SU-DHL-6 (cell line): Measurements from ENCODE around the gene ZNF229.
"Not testable (repeated sequence)": the region's sequence is repeated elsewhere in the genome, so short reads cannot be mapped to it uniquely, and the experiment has no call there.

ENCODE experiments used
- H2AFZ ChIP-seq: fragments of 200-600 bp; sonication (generic); 2 replicates; pipeline ENCODE4 v1.6.1; 2014; ENCODE audit warnings: low read depth, mild to moderate bottlenecking, moderate library complexity, mixed read lengths, antibody characterized with exemption, low read length; ENCODE audit not compliant: severe bottlenecking
- H3F3A ChIP-seq: fragments of 200-600 bp; shearing (Covaris generic); 2 replicates; pipeline ENCODE4 v1.6.0; 2016; ENCODE audit warnings: antibody characterized with exemption, mild to moderate bottlenecking; ENCODE audit not compliant: insufficient read depth
- H3K27ac ChIP-seq: fragments of 200-600 bp; sonication (generic); 2 replicates; pipeline ENCODE4 v1.5.1; 2016; ENCODE audit warnings: low read depth, mild to moderate bottlenecking, low read length, moderate library complexity, mixed read lengths
- H3K27me3 ChIP-seq: fragments of 200-600 bp; sonication (generic), shearing (Covaris generic); 2 replicates; pipeline ENCODE4 v1.6.0; 2014; ENCODE audit warnings: mild to moderate bottlenecking, low read length
- H3K36me3 ChIP-seq: fragments of 200-600 bp; sonication (generic); 2 replicates; pipeline ENCODE4 v1.6.1; 2014; ENCODE audit warnings: mild to moderate bottlenecking, low read length, mixed read lengths
- H3K4me2 ChIP-seq: fragments of 300-600, 200-600 bp; shearing (Covaris generic), sonication (generic); 2 replicates; pipeline ENCODE4 v1.6.0; 2014; ENCODE audit warnings: low read length, low read depth, mild to moderate bottlenecking; ENCODE audit not compliant: poor library complexity, severe bottlenecking
- H3K4me3 ChIP-seq: fragments of 200-600 bp; sonication (generic); 2 replicates; pipeline ENCODE4 v1.5.1; 2014; ENCODE audit warnings: antibody characterized with exemption, low read length, mild to moderate bottlenecking, mixed read lengths; ENCODE audit not compliant: insufficient read depth, poor library complexity, severe bottlenecking
- H3K79me2 ChIP-seq: fragments of 200-600 bp; sonication (generic); 2 replicates; pipeline ENCODE4 v1.6.1; 2014; ENCODE audit warnings: mild to moderate bottlenecking, low read length, moderate library complexity; ENCODE audit not compliant: insufficient read depth
- H3K9ac ChIP-seq: fragments of 200-600 bp; sonication (generic); 2 replicates; pipeline ENCODE4 v1.7.0; 2014; ENCODE audit warnings: mild to moderate bottlenecking, low read length
- H3K9me2 ChIP-seq: fragments of 200-600 bp; sonication (generic); replicated peaks from 2 replicates; pipeline ENCODE4 v1.6.1; 2014; ENCODE audit warnings: low read length; ENCODE audit not compliant: insufficient read depth
- H3K9me3 ChIP-seq: fragments of 200-600 bp; sonication (generic); 2 replicates; pipeline ENCODE4 v1.6.1; 2014; ENCODE audit warnings: low read length, mixed read lengths; ENCODE audit not compliant: insufficient read depth
- H4K20me1 ChIP-seq: fragments of 200-600 bp; sonication (generic); 2 replicates; pipeline ENCODE4 v1.6.1; 2014; ENCODE audit warnings: low read depth, mild to moderate bottlenecking, antibody characterized with exemption, low read length, moderate library complexity, mixed read lengths
- CTCF ChIP-seq: fragments of 200-600 bp; sonication (generic); IDR thresholded peaks from one replicate; pipeline ENCODE4 v1.5.1; 2017; ENCODE audit warnings: antibody characterized with exemption, mild to moderate bottlenecking, low read length, moderate library complexity; ENCODE audit not compliant: insufficient read depth, poor library complexity, severe bottlenecking
- EZH2phosphoT487 ChIP-seq: fragments of 200-600 bp; sonication (generic), shearing (Covaris generic); conservative IDR thresholded peaks from 2 replicates; pipeline ENCODE4 v1.6.1; 2018; ENCODE audit warnings: mild to moderate bottlenecking, antibody characterized with exemption, low read length, moderate library complexity, mixed read lengths

ZNF229 gene

GRCh38 chr19:44456016-44456415 is 7.7 kb upstream of the ZNF229 start:
- not testable (repeated sequence) for H3K27ac ChIP-seq, H3K27me3 ChIP-seq, H3K36me3 ChIP-seq, H3K4me3 ChIP-seq, H3F3A ChIP-seq, H2AFZ ChIP-seq, H3K79me2 ChIP-seq, H3K9ac ChIP-seq, H3K9me2 ChIP-seq, H4K20me1 ChIP-seq, H3K9me3 ChIP-seq, H3K4me2 ChIP-seq

- Histone ChIP-seq H3K9me2 (no peaks in the 10 kb centered on the region), H3K9me3 (no peaks in the 10 kb centered on the region), H3K79me2 (no peaks in the 10 kb centered on the region), H3K9ac (no peak overlapping the region), H3K27me3 (no peaks in the 10 kb centered on the region), H3K27ac (no peak overlapping the region), H2AFZ (no peak overlapping the region), H3K4me2 (no peak overlapping the region), H3K36me3 (no peaks in the 10 kb centered on the region), H3K4me3 (no peak overlapping the region), H4K20me1 (no peaks in the 10 kb centered on the region), H3F3A (no peaks in the 10 kb centered on the region)
- TF ChIP-seq CTCF (no peak), EZH2phosphoT487 (no peak)
Measured at GRCh38 chr19:44455100-44455499, 6.8 kb upstream of the ZNF229 start.

GRCh38 chr19:44452367-44452766 is 4.1 kb upstream of the ZNF229 start:
- Histone ChIP-seq H2AFZ (no peak overlapping the region), H3K9me3 (0 out of 2 replicates have a peak, but pooled peaks cover 5% of the 10 kb centered on the region), H3F3A (no peaks in the 10 kb centered on the region), H4K20me1 (no peaks in the 10 kb centered on the region), H3K27me3 (no peaks in the 10 kb centered on the region), H3K79me2 (no peaks in the 10 kb centered on the region), H3K36me3 (no peaks in the 10 kb centered on the region), H3K4me3 (no peak overlapping the region), H3K4me2 (no peak overlapping the region), H3K9ac (no peak overlapping the region), H3K27ac (no peak overlapping the region), H3K9me2 (no peaks in the 10 kb centered on the region)
- no peak for TF ChIP-seq CTCF
- no peak for TF ChIP-seq EZH2phosphoT487

- Histone ChIP-seq H4K20me1 (no peaks in the 10 kb centered on the region), H3K9ac (no peak overlapping the region), H3K9me2 (no peaks in the 10 kb centered on the region), H3F3A (no peaks in the 10 kb centered on the region), H3K79me2 (no peaks in the 10 kb centered on the region), H3K4me3 (no peak overlapping the region), H3K4me2 (no peak overlapping the region), H3K9me3 (0 out of 2 replicates have a peak, but pooled peaks cover 5% of the 10 kb centered on the region), H3K27ac (no peak overlapping the region), H3K36me3 (no peaks in the 10 kb centered on the region), H2AFZ (no peak overlapping the region), H3K27me3 (no peaks in the 10 kb centered on the region)
- TF ChIP-seq EZH2phosphoT487 = no peak
- no peak for TF ChIP-seq CTCF
Measured at GRCh38 chr19:44451687-44452086, 3.4 kb upstream of the ZNF229 start.
